Activated B cell treated with CpG ODN at 0.5 μM for 24 hours (primary cell): Measurements from ENCODE around the gene ARF6. TPM values are rescaled to one million over a fixed set of nuclear protein-coding genes. Genes with fewer than 3 reads are reported as not detected.

Experiments used
- ATAC-seq: fragments of 200-7000 bp; cut with Tn5 transposase; one replicate; pipeline ENCODE4 v1.10.0; 2021; ENCODE audit warnings: low read depth, mild to moderate bottlenecking, moderate library complexity
- CTCF ChIA-PET: fragments of 350-600 bp; sonication (Branson Sonifier 250); formaldehyde crosslinking; loops from one replicate; lab custom pipeline; 2021; ENCODE audit warnings: antibody characterized with exemption; lab: Charles Lee
- POLR2A ChIA-PET: fragments of 350-600 bp; sonication (Branson Sonifier 250); formaldehyde crosslinking; loops from one replicate; lab custom pipeline; 2021; ENCODE audit warnings: antibody characterized with exemption; lab: Charles Lee
- DNase-seq: peaks from one replicate; pipeline ENCODE4 v3.0.0; 2022
- H3K27ac Mint-ChIP-seq: one replicate; pipeline ENCODE4 v1.8.0; 2020; ENCODE audit warnings: mixed read lengths
- H3K27me3 Mint-ChIP-seq: one replicate; pipeline ENCODE4 v1.8.0; 2021; ENCODE audit warnings: mixed read lengths
- H3K36me3 Mint-ChIP-seq: one replicate; pipeline ENCODE4 v1.8.0; 2021; ENCODE audit warnings: low read depth, mixed read lengths
- H3K4me1 Mint-ChIP-seq: one replicate; pipeline ENCODE4 v1.8.0; 2021; ENCODE audit warnings: mixed read lengths
- H3K4me3 Mint-ChIP-seq: one replicate; pipeline ENCODE4 v1.8.0; 2020; ENCODE audit warnings: mild to moderate bottlenecking, mixed read lengths
- H3K9me3 Mint-ChIP-seq: one replicate; pipeline ENCODE4 v1.8.0; 2020; ENCODE audit warnings: mixed read lengths
- intact Hi-C: fragments of 100-400 bp; cut with micrococcal nuclease; formaldehyde crosslinking; loops from one replicate; pipeline ENCODE4 v1.15.1; 2024
- total RNA-seq: library from RNA; stranded (reverse); gene quantifications from 2 replicates; pipeline ENCODE4 v1.2.3, GENCODE V29; 2022
- TF ChIP-seq, protein P1 (sequence below): fragments of 200-600 bp; IDR thresholded peaks from one replicate; pipeline ENCODE4 v1.8.0; 2022; ENCODE audit warnings: antibody characterized with exemption, mild to moderate bottlenecking

ARF6 gene
- total RNA-seq, 1 donor from 2014 or later, result 136 TPM

DNA sequence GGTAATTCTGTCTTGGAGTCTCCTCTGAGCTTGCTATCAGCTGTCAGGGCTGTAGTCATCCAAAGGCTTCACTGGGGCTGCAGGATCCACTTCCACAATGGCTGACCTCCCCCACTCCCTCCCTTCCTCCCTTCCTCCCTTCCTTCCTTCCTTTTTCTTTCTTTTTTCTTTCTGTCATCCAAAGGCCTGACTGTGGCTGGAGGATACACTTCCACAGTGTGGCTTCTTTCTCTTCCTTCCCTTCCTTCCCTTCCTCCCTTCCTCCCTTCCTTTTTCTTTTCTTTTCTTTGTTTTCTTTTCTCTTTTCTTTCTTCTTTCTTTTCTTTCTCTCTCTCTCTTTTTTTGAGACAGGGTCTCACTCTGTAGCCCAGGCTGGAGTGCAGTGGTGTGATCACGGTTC lies 30.6 kb downstream of the ARF6 start:
- Mint-ChIP-seq H3K36me3 (no peaks in the 10 kb centered on the region), H3K4me1 (peaks cover 45% of the 10 kb centered on the region), H3K27me3 (no peaks in the 10 kb centered on the region), H3K4me3 (no peak overlapping the region), H3K27ac (peak overlapping the region; percentile 65), H3K9me3 (peaks cover 3% of the 10 kb centered on the region)
- ATAC-seq, result no peak
- TF ChIP-seq, protein P1, sequence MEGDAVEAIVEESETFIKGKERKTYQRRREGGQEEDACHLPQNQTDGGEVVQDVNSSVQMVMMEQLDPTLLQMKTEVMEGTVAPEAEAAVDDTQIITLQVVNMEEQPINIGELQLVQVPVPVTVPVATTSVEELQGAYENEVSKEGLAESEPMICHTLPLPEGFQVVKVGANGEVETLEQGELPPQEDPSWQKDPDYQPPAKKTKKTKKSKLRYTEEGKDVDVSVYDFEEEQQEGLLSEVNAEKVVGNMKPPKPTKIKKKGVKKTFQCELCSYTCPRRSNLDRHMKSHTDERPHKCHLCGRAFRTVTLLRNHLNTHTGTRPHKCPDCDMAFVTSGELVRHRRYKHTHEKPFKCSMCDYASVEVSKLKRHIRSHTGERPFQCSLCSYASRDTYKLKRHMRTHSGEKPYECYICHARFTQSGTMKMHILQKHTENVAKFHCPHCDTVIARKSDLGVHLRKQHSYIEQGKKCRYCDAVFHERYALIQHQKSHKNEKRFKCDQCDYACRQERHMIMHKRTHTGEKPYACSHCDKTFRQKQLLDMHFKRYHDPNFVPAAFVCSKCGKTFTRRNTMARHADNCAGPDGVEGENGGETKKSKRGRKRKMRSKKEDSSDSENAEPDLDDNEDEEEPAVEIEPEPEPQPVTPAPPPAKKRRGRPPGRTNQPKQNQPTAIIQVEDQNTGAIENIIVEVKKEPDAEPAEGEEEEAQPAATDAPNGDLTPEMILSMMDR, result no peak
- no peak for DNase-seq
- POLR2A ChIA-PET, result interaction anchor here (0.6 to 1.4 kb wide), 5 partner anchors 9 to 80 kb away, joined by 3 to 4 read pairs (median 3); no protein-coding TSS in a partner anchor
- CTCF ChIA-PET, result no interaction called here
- intact Hi-C loops, result no loop called here

DNA sequence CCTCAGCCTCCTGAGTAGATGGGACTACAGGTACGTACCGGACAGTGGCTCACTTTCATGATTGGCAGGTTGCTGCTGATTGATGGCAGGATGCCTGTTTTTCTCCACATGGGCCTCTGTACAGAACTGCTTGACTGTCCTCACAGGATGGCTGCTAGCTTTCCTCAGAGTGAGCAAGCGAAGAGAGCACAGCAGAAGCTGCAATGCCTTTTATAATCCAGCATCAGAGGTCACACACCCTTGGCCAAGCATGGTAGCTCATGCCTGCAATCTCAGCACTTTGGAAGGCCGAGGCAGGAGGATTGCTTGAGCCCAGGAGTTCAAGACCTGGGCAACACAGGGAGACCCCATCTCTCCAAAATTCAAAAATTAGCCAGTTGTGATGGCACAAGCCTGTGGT lies 31.0 kb downstream of the ARF6 start:
- H3K27me3 Mint-ChIP-seq, result no peaks in the 10 kb centered on the region
- H3K36me3 Mint-ChIP-seq, result no peaks in the 10 kb centered on the region
- H3K27ac Mint-ChIP-seq, result peak overlapping the region; percentile 65
- peaks cover 45% of the 10 kb centered on the region for H3K4me1 Mint-ChIP-seq
- no peak overlapping the region for H3K4me3 Mint-ChIP-seq
- ChIA-PET CTCF (no interaction called here), POLR2A (interaction anchor here (0.6 to 1.4 kb wide), 4 partner anchors 8 to 87 kb away, joined by 3 to 4 read pairs (median 3); no protein-coding TSS in a partner anchor)
- intact Hi-C loops, result no loop called here
- TF ChIP-seq, protein P1, result no peak
- DNase-seq (no peak), ATAC-seq (no peak)
- H3K9me3 Mint-ChIP-seq, result peaks cover 3% of the 10 kb centered on the region

DNA sequence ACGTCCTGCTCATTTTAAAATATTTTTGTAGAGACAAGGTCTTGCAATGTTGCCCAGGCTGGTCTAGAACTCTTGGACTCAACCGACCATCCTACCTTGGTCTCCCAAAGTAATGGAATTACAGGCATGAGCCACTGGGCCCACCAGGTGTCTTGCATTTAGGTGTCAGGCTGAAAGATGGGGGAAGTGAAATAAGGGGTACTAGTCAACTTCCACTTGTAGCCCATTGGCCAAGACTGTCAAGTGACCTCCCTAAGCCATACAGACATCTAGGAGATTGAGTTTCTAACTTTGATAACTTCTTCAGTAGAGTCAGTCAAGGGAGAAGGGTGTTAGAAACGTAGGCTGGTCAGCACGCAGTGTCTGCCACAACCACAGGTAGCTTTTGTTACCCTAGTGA lies 32.0 kb downstream of the ARF6 start:
- intact Hi-C loops, result no loop called here
- TF ChIP-seq, protein P1, result no peak
- H3K4me3 Mint-ChIP-seq, result no peak overlapping the region
- ChIA-PET POLR2A (interaction anchor here (0.8 to 1.0 kb wide), 2 partner anchors 9 to 137 kb away, joined by 3 read pairs; no protein-coding TSS in a partner anchor), CTCF (no interaction called here)
- no peaks in the 10 kb centered on the region for H3K27me3 Mint-ChIP-seq
- H3K27ac Mint-ChIP-seq, result peak overlapping the region; percentile 30
- ATAC-seq, result no peak
- no peak for DNase-seq
- H3K36me3 Mint-ChIP-seq, result no peaks in the 10 kb centered on the region
- peaks cover 52% of the 10 kb centered on the region for H3K4me1 Mint-ChIP-seq
- peaks cover 3% of the 10 kb centered on the region for H3K9me3 Mint-ChIP-seq

DNA sequence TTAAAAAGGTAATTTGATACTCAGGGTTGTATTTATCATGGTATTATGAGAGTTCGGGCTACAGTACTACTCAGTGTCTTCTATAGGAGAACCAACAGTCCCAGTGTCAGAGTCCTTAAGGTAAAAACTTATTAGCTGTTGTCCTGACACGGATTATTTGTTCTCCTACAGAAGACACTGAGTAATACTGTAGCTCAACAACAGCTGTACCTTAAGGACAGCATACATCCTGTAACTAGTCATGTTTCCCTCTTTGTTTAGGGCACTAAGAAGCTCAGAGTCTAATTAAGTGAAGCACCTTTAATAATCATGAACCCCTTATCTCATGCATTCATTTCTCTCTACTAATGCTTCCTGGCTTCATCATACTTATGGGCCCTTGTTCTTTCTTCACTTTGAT lies 33.9 kb downstream of the ARF6 start:
- DNase-seq (no peak), ATAC-seq (no peak)
- Mint-ChIP-seq H3K36me3 (no peaks in the 10 kb centered on the region), H3K4me3 (no peak overlapping the region), H3K9me3 (no peaks in the 10 kb centered on the region), H3K27me3 (no peaks in the 10 kb centered on the region), H3K27ac (no peak overlapping the region), H3K4me1 (peaks cover 54% of the 10 kb centered on the region)
- TF ChIP-seq, protein P1, result no peak
- intact Hi-C loops, result no loop called here
- POLR2A ChIA-PET, result no interaction called here
- CTCF ChIA-PET, result no interaction called here

DNA sequence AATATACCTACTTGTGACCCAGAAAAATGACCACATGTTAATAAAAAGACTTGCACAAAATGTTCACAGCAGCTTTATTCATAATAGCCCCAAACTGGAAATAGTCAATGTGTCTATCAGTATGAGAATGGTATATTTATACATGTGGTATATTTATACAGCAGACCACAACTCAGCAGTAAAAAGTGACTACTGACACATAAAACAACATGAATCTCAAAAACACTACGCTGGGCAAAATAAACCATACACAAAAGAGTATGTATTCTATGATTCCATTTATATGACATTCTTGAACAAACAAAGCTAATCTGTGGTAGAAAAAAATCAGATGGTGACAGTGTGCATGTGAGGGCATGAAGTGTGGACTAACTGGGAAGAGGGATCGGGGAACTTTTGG lies 35.1 kb downstream of the ARF6 start:
- no peak for DNase-seq
- H3K36me3 Mint-ChIP-seq, result no peaks in the 10 kb centered on the region
- H3K27me3 Mint-ChIP-seq, result no peaks in the 10 kb centered on the region
- CTCF ChIA-PET, result no interaction called here
- POLR2A ChIA-PET, result interaction anchor here (0.8 to 4.0 kb wide), 5 partner anchors 23 to 66 kb away, joined by 4 to 16 read pairs (median 6); partner anchors contain the start of gene ARF6
- TF ChIP-seq, protein P1, result no peak
- peaks cover 51% of the 10 kb centered on the region for H3K4me1 Mint-ChIP-seq
- no peaks in the 10 kb centered on the region for H3K9me3 Mint-ChIP-seq
- H3K27ac Mint-ChIP-seq, result peak overlapping the region; percentile 21
- H3K4me3 Mint-ChIP-seq, result no peak overlapping the region
- intact Hi-C loops, result no loop called here
- no peak for ATAC-seq
